OCI-LY3 (cell line): ENCODE measurements around the gene C10orf53.
"Not testable (repeated sequence)": the region's sequence is repeated elsewhere in the genome, so short reads cannot be mapped to it uniquely, and the experiment has no call there.

Experiments used
- H2AFZ ChIP-seq: fragments of 200-600, 300-600 bp; shearing (Covaris generic); 2 replicates; pipeline ENCODE4 v1.6.0; 2014; ENCODE audit warnings: antibody characterized with exemption, low read depth, low read length
- H3K27ac ChIP-seq: fragments of 200-600, 300-600 bp; sonication (generic); 2 replicates; pipeline ENCODE4 v1.5.1; 2014; ENCODE audit warnings: mild to moderate bottlenecking, low read length, moderate library complexity, mixed read lengths
- H3K27me3 ChIP-seq: fragments of 200-600, 300-600 bp; sonication (generic); 2 replicates; pipeline ENCODE4 v1.6.1; 2014; ENCODE audit warnings: low read depth, low read length, mixed read lengths
- H3K36me3 ChIP-seq: fragments of 200-600, 300-600 bp; sonication (generic); replicated peaks from 2 replicates; pipeline ENCODE3; 2014; ENCODE audit warnings: low read depth, low read length, mixed read lengths
- H3K4me1 ChIP-seq: fragments of 300-600, 200-600 bp; sonication (generic); 2 replicates; pipeline ENCODE4 v1.6.1; 2014; ENCODE audit warnings: low read length, mixed read lengths
- H3K4me2 ChIP-seq: fragments of 200-600, 300-600 bp; sonication (generic); 2 replicates; pipeline ENCODE4 v1.6.1; 2014; ENCODE audit warnings: low read length, mixed read lengths
- H3K4me3 ChIP-seq: fragments of 300-600, 200-600 bp; sonication (generic); 2 replicates; pipeline ENCODE4 v1.5.1; 2014; ENCODE audit warnings: antibody characterized with exemption, mild to moderate bottlenecking, low read length, moderate library complexity
- H3K79me2 ChIP-seq: fragments of 300-600, 200-600 bp; shearing (Covaris generic); 2 replicates; pipeline ENCODE4 v1.6.1; 2014; ENCODE audit warnings: mild to moderate bottlenecking, low read length, mixed read lengths
- H3K9ac ChIP-seq: fragments of 300-600, 200-600 bp; shearing (Covaris generic); 2 replicates; pipeline ENCODE4 v1.6.0; 2014; ENCODE audit warnings: mild to moderate bottlenecking, low read length, moderate library complexity
- H3K9me3 ChIP-seq: fragments of 200-600, 300-600 bp; shearing (Covaris generic); 2 replicates; pipeline ENCODE4 v1.6.1; 2014; ENCODE audit warnings: low read length, mixed read lengths; ENCODE audit not compliant: insufficient read depth
- H4K20me1 ChIP-seq: fragments of 200-600, 300-600 bp; sonication (generic); 2 replicates; pipeline ENCODE4 v1.6.1; 2016; ENCODE audit warnings: low read length, mixed read lengths; ENCODE audit not compliant: insufficient read depth
- CTCF ChIP-seq: fragments of 200-600, 300-600 bp; sonication (generic); IDR thresholded peaks from 2 replicates; pipeline ENCODE4 v1.5.1; 2014; ENCODE audit warnings: antibody characterized with exemption, low read length, low read depth
- EZH2phosphoT487 ChIP-seq: fragments of 200-600 bp; shearing (Covaris generic); IDR thresholded peaks from 2 replicates; pipeline ENCODE4 v1.6.1; 2018; ENCODE audit warnings: antibody characterized with exemption, mixed run types, low read depth

The C10orf53 gene

DNA sequence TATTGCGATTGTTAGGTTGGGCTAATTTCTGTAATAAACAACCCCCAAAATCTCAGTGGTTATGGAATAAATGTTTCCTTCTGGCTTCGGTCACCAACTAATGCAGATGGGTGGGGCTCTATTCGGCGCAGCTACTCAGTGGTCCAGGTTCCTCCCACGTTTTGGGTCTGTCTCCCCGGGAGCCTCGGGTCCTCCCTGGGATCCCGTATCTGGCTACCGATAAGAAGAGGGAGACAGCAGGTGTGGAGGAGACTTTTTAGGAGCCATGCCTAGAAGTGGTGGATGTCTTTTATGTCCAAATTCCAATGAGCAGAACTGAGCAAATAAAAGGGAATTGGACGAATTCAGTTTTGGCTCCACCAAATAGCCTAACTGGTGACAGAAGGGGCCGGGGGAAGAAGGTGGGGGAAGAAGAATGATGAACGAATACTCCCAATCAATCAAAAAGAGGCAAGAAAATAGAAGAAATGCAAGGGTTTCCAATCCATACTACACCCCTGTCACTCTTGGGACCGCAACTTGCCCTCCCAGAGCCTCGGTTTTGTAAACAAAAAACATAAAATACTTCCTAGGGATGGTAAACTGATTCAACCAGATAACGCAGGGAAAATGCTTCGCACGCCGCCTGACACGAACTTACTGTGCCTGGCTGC is 498 bp upstream of the C10orf53 start:
- H3K79me2 ChIP-seq: no peaks in the 10 kb centered on the region
- H3K9ac ChIP-seq: no peak overlapping the region
- H3K9me3 ChIP-seq: no peaks in the 10 kb centered on the region
- no peak overlapping the region for H3K27ac ChIP-seq
- no peaks in the 10 kb centered on the region for H4K20me1 ChIP-seq
- H3K4me2 ChIP-seq: no peak overlapping the region
- no peaks in the 10 kb centered on the region for H3K36me3 ChIP-seq
- no peak overlapping the region for H3K4me3 ChIP-seq
- no peak overlapping the region for H2AFZ ChIP-seq
- TF ChIP-seq EZH2phosphoT487 (no peak), CTCF (no peak)
- H3K27me3 ChIP-seq: peaks cover 4% of the 10 kb centered on the region; the same call in 1 of the 2 replicates
- H3K4me1 ChIP-seq: no peaks in the 10 kb centered on the region

DNA sequence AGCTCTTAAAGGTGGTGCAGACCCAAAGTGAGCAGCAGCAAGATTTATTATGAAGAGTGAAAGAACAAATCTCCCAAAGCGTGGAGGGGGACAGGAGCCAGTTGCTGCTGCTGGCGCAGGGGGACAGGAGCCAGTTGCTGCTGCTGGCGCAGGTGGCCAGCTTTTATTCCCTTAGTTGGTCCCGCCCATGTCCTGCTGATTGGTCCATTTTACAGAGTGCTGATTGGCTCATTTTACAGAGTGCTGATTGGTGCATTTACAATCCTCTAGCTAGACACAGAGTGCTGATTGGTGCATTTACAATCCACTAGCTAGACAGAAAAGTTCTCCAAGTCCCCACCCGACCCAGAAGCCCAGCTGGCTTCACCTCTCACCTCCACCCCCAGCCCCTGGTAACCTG is 3.0 kb downstream of the C10orf53 start:
- not testable (repeated sequence) for H3K4me3 ChIP-seq, H3K27ac ChIP-seq, H3K4me1 ChIP-seq, H3K9me3 ChIP-seq, H3K36me3 ChIP-seq, H3K79me2 ChIP-seq, H4K20me1 ChIP-seq, H2AFZ ChIP-seq, H3K27me3 ChIP-seq, H3K9ac ChIP-seq, H3K4me2 ChIP-seq

DNA sequence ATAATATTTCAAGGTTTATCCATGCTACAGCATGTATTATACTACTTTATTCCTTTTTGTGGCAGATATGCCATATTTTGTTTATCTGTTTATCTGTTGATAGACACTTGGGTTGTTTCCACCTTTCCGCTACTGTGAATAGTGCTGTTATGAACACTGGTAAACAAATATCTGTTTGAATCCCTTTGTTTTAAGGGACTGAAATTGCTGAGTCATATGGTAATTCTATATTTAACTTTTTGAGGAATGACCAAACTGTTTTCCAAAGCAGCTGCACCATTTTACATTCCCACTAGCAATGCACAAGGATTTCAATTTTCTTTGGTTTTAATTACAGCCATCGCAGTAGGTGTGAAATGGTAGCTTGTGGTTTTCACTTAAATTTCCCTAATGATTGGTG is 3.4 kb downstream of the C10orf53 start:
- H3K36me3 ChIP-seq: no peaks in the 10 kb centered on the region
- no peak overlapping the region for H3K9ac ChIP-seq
- no peak for TF ChIP-seq EZH2phosphoT487
- no peak for TF ChIP-seq CTCF
- no peak overlapping the region for H3K4me3 ChIP-seq
- peaks cover 4% of the 10 kb centered on the region; the same call in 1 of the 2 replicates for H3K27me3 ChIP-seq
- no peak overlapping the region for H3K4me2 ChIP-seq
- no peaks in the 10 kb centered on the region for H3K79me2 ChIP-seq
- no peak overlapping the region for H3K27ac ChIP-seq
- no peak overlapping the region for H2AFZ ChIP-seq
- no peaks in the 10 kb centered on the region for H4K20me1 ChIP-seq
- no peaks in the 10 kb centered on the region for H3K9me3 ChIP-seq
- H3K4me1 ChIP-seq: no peaks in the 10 kb centered on the region

- TF ChIP-seq CTCF (no peak), EZH2phosphoT487 (no peak)
- Histone ChIP-seq H2AFZ (no peak overlapping the region), H3K79me2 (no peaks in the 10 kb centered on the region), H3K4me3 (no peak overlapping the region), H3K27ac (no peak overlapping the region), H3K9ac (no peak overlapping the region), H3K4me1 (no peaks in the 10 kb centered on the region), H3K36me3 (no peaks in the 10 kb centered on the region), H3K27me3 (peaks cover 5% of the 10 kb centered on the region; the same call in 1 of the 2 replicates), H4K20me1 (no peaks in the 10 kb centered on the region), H3K4me2 (no peak overlapping the region), H3K9me3 (no peaks in the 10 kb centered on the region)
Observed at GRCh38 chr10:49686651-49687050, 7.2 kb downstream of the C10orf53 start.
